Left lung (tissue), 10 donors: ENCODE data around the gene YWHAQ. TPM values are rescaled to one million over a fixed set of nuclear protein-coding genes. Genes with fewer than 3 reads are reported as not detected.
A peak's percentile ranks its signal among the peaks of the same experiment; 100 is the strongest.
"Not testable (repeated sequence)": the region's sequence is repeated elsewhere in the genome, so short reads cannot be mapped to it uniquely, and the experiment has no call there.

Source experiments
- ATAC-seq: fragments of 200-7000 bp; cut with Tn5 transposase; one replicate; pipeline ENCODE4 v1.9.1; 2020; ENCODE audit warnings: moderate library complexity
- DNase-seq, 4 donors: peaks; one replicate each; pipeline ENCODE4 v3.0.0-alpha.2; 2013 to 2020
- H3K27ac ChIP-seq, 2 donors: fragments of 200-600 bp; sonication (generic) in 1 of 2; one replicate each; pipeline versions ENCODE4 v1.5.0 to v1.8.0; 2020 to 2021
- H3K27me3 ChIP-seq, 2 donors: fragments of 200-600 bp; sonication (generic) in 1 of 2; one replicate each; pipeline versions ENCODE4 v1.5.0 to v1.8.0; 2020 to 2021
- H3K36me3 ChIP-seq, 2 donors: fragments of 200-600 bp; sonication (generic) in 1 of 2; one replicate each; pipeline versions ENCODE4 v1.5.0 to v1.8.0; 2020 to 2021
- H3K4me1 ChIP-seq, 2 donors: fragments of 200-600 bp; one replicate each; pipeline ENCODE4 v1.8.0; 2021
- H3K4me3 ChIP-seq, 2 donors: fragments of 200-600 bp; sonication (generic) in 1 of 2; one replicate each; pipeline versions ENCODE4 v1.5.0 to v1.8.0; 2020 to 2021; ENCODE audit warnings: mild to moderate bottlenecking in 1 of 2
- H3K9me3 ChIP-seq, 2 donors: fragments of 200-600 bp; sonication (generic) in 1 of 2; one replicate each; pipeline versions ENCODE4 v1.5.0 to v1.8.0; 2020 to 2021
- intact Hi-C, 2 donors: fragments of 100-400 bp; cut with DNase I; formaldehyde crosslinking; loops; one replicate each; pipeline versions ENCODE4 v1.11.2 to v1.14.2; 2022
- polyA plus RNA-seq, 6 donors: library from polyadenylated mRNA; unstranded; fragments of 120-200 nt; gene quantifications; one replicate each; pipeline ENCODE4 v1.2.1, GENCODE V29; 2013; ENCODE audit not compliant: insufficient read length in 6 of 6
- total RNA-seq, 2 donors: library from RNA; stranded (reverse); fragmentation: NEBNext Ultra II Directional; extraction: Animal tissue kit (Norgen Biotek cat#: 25700); gene quantifications; one replicate each; pipeline ENCODE4 v1.2.1, GENCODE V29; 2021
- TF ChIP-seq, protein P1 (sequence below), 2 donors: fragments of 200-600 bp; sonication (generic) in 1 of 2; IDR thresholded peaks; one replicate each; pipeline versions ENCODE4 v1.5.0 to v1.8.0; 2021; ENCODE audit warnings: antibody characterized with exemption in 2 of 2
- donor health status: DM: no; HTN: yes; CAD: no.
- donor health status: DM: no; HTN: no; CAD: no.

YWHAQ gene
- total and polyA plus RNA-seq, 8 donors: 229 to 443 (median 384) TPM

DNA sequence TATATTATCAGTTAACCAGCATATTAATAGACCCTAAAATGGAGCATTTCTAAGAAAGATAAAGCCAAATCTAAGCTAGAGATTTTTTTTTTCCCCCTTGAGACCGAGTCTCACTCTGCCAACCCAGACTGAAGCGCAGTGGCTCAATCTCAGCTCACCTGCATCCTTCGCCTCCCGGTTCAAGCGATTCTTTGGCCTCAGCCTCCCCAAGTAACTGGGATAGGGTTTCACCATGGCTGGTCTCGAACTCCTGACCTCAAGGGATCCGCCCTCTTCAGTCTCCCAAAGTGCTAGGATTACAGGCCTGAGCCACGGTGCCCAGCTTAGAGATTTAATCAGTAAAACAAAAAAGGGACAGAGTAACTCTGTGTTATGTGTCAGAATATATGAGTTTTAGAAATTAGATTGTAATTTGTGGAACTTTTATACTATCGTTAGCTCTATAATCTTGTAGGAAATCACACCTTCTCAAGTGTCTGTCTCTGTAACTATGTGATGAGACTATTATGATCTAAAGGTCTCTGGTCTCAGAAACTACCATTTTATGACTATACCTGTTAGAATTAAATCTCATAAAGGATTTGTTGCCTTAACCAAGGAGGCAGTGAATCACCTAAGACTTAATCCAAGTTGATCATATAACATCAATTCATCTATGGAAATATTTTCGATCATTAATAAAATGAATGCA is 34.0 kb downstream of the YWHAQ start:
- Histone ChIP-seq H3K27me3 (no peaks in the 10 kb centered on the region), H3K4me3 (no peak overlapping the region), H3K4me1 (peaks cover 8 to 52% of the 10 kb centered on the region in 2 donors), H3K27ac (peak overlapping the region in 1 of 2 donors; percentile 5), H3K36me3 (peaks cover 0 to 27% of the 10 kb centered on the region in 2 donors), H3K9me3 (peaks cover 0 to 16% of the 10 kb centered on the region in 2 donors)
- TF ChIP-seq, protein P1, sequence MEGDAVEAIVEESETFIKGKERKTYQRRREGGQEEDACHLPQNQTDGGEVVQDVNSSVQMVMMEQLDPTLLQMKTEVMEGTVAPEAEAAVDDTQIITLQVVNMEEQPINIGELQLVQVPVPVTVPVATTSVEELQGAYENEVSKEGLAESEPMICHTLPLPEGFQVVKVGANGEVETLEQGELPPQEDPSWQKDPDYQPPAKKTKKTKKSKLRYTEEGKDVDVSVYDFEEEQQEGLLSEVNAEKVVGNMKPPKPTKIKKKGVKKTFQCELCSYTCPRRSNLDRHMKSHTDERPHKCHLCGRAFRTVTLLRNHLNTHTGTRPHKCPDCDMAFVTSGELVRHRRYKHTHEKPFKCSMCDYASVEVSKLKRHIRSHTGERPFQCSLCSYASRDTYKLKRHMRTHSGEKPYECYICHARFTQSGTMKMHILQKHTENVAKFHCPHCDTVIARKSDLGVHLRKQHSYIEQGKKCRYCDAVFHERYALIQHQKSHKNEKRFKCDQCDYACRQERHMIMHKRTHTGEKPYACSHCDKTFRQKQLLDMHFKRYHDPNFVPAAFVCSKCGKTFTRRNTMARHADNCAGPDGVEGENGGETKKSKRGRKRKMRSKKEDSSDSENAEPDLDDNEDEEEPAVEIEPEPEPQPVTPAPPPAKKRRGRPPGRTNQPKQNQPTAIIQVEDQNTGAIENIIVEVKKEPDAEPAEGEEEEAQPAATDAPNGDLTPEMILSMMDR (IDR thresholded peaks at IDR 0.05): no peak
- DNase-seq: no peak
- intact Hi-C loops: no loop called here
- no peak for ATAC-seq

DNA sequence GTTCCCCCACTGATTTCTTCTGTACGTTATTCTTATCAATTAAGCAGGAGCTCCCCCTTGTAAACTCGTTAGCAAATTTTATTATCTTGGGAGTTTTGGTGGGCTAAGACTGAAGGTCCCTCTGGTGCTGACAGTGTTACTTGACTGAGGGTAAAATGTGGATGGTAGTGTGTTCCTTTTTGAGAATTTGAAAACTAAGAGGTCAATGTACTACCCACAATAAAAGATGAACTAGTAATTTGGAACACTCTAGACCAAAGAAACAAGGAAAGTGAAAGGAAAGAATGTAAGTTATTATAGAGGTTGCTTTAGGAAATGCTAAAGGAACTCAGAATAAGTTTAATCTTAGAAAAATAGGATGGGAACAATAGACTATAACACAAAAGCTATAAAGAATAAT is 35.1 kb downstream of the YWHAQ start:
- H3K9me3 ChIP-seq: peaks cover 0 to 16% of the 10 kb centered on the region in 2 donors
- intact Hi-C loops: no loop called here
- peak overlapping the region in 1 of 2 donors; percentile 84 for H3K27ac ChIP-seq
- TF ChIP-seq, protein P1 (IDR thresholded peaks at IDR 0.05): no peak
- no peak overlapping the region for H3K4me3 ChIP-seq
- H3K27me3 ChIP-seq: no peaks in the 10 kb centered on the region
- peaks cover 8 to 53% of the 10 kb centered on the region in 2 donors for H3K4me1 ChIP-seq
- no peak for DNase-seq
- peaks cover 0 to 24% of the 10 kb centered on the region in 2 donors for H3K36me3 ChIP-seq
- no peak for ATAC-seq

DNA sequence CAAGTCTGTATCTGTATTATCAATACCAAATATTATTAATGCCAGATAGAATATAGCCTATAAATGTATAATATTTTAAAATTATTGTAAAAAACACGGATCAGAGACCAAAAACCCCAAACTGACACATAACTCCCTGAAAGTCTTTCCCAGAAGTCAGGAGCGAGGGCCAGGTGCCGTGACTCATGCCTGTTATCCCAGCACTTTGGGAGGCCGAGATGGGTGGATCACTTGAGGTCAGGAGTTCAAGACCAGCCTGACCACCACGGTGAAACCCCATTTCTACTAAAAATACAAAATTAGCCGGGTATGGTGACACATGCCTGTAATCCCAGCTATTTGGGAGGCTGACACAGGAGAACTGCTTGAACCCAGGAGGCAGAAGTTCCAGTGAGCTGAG is 35.5 kb downstream of the YWHAQ start:
- H3K9me3 ChIP-seq: peaks cover 0 to 13% of the 10 kb centered on the region in 2 donors
- H3K27ac ChIP-seq: peak overlapping the region; percentile 59 to 84
- H3K27me3 ChIP-seq, DNase-seq, H3K4me3 ChIP-seq, intact Hi-C loops: not testable (repeated sequence)
- peak; percentile 33 for ATAC-seq
- peaks cover 0 to 24% of the 10 kb centered on the region in 2 donors for H3K36me3 ChIP-seq
- peaks cover 8 to 53% of the 10 kb centered on the region in 2 donors for H3K4me1 ChIP-seq

DNA sequence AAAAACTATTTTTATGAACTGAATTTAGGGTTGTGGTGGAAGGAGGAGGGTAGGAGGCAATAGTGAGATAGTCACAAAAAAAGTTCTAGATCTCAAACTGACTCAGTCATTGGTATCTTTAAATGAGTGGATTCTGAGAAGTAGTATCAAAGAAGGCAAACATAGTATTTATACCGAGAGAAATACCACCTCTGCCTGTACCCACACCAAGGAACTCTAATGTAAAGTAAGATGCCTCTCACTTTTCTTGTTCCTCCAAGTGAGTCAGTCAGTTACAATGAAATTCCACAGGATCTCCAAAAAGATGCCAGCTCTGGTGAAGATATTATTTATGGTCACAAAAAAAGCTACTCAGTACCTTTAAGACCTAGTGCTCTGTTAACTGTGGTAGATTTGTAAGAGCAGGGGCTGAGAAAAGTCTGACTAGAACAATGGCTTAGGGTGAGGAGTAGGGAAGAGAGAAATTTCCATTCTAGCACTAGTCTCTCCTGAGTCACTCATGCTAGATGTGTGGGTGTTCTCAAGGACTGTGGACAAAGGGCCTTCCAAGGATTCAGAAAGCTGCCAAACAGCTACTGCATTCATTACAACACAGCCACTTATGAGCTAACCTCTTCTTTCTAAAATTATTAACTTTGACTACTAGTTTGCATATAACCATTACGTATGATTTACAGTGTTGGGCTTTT is 36.3 kb downstream of the YWHAQ start:
- Histone ChIP-seq H3K4me3 (no peak overlapping the region), H3K4me1 (peaks cover 8 to 53% of the 10 kb centered on the region in 2 donors), H3K9me3 (peaks cover 0 to 5% of the 10 kb centered on the region in 2 donors), H3K36me3 (peaks cover 0 to 21% of the 10 kb centered on the region in 2 donors), H3K27ac (peak overlapping the region; percentile 59 to 84), H3K27me3 (no peaks in the 10 kb centered on the region)
- intact Hi-C loops: no loop called here
- DNase-seq (peak in 1 of 4 donors; percentile 47), ATAC-seq (peak; percentile 96)
- TF ChIP-seq, protein P1 (IDR thresholded peaks at IDR 0.05): no peak

DNA sequence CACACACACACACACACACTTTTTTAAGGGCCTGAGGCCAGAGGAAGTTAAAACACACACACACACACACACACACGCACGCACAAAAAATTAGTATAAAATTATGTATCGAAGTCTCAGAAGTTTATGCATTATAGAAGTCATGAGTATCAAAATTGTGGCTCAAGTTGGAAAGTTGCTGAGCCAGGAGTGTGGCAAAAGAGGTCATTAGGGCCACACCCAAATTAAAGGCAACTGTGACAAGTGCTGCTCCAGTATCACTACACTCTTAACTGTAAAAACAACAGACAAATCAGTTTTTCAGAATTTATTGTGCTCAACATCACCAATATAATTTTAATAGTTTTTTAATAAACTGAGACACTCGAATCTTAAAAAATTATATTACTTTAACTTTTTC is 36.9 kb downstream of the YWHAQ start:
- Histone ChIP-seq H3K27ac (peak overlapping the region; percentile 59 to 84), H3K27me3 (no peaks in the 10 kb centered on the region), H3K4me3 (no peak overlapping the region), H3K9me3 (no peaks in the 10 kb centered on the region), H3K36me3 (peaks cover 0 to 23% of the 10 kb centered on the region in 2 donors), H3K4me1 (peaks cover 8 to 53% of the 10 kb centered on the region in 2 donors)
- DNase-seq (no peak), ATAC-seq (peak; percentile 68)
- intact Hi-C loops: no loop called here
- TF ChIP-seq, protein P1 (IDR thresholded peaks at IDR 0.05): no peak
